ACHN (cell line): Measurements from ENCODE around the gene SETD5.
"Not testable (repeated sequence)": the region's sequence is repeated elsewhere in the genome, so short reads cannot be mapped to it uniquely, and the experiment has no call there.

Source experiments
- DNase-seq: peaks from one replicate; pipeline ENCODE4 v3.0.0-alpha.2; 2015
- in situ Hi-C: cut with HindIII; loops from 2 replicates; pipeline ENCODE4 v1.10.0; 2017; ENCODE audit warnings: low sequenced_read_pairs, low pct_ligation_motif_present, low pct_unique_long_range_greater_than_20kb

Gene SETD5

GRCh38 chr3:9439331-9439730, 41.9 kb downstream of the SETD5 start:
- in situ Hi-C loops, result no loop called here
- no peak for DNase-seq

- in situ Hi-C loops, result loop anchor here (10.0 kb wide), 1 partner anchor 67 kb away; no protein-coding TSS in a partner anchor
- DNase-seq, result no peak
These were observed 44.2 kb downstream of the SETD5 start for GRCh38 chr3:9441501-9442221.

GRCh38 chr3:9448071-9448470, 50.7 kb downstream of the SETD5 start:
- no peak for DNase-seq
- in situ Hi-C loops, result loop anchor here (10.0 kb wide), 1 partner anchor 73 kb away; no protein-coding TSS in a partner anchor

GRCh38 chr3:9448643-9449042, 51.2 kb downstream of the SETD5 start:
- DNase-seq, result no peak
- in situ Hi-C loops, result loop anchor here (10.0 kb wide), 1 partner anchor 74 kb away; no protein-coding TSS in a partner anchor

DNA sequence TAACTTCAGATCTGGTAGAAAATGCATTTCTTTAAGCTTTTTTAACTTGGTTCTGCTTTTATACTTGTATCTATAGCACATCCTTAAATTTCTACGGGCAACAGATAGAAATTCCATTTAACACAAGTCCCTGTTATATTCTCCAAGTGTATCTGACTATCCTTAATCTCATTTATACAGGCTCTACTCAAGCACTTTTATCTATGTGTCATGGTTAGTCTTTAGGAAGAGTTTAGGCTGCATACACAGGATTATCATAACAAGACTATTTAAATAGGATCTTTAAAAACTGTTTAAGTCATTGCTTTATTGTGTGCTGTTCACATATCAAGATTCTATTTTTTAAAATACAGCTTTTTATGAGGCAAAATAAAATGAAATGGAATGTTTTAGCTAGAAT, 52.7 kb downstream of the SETD5 start:
- in situ Hi-C loops, result no loop called here
- no peak for DNase-seq

DNA sequence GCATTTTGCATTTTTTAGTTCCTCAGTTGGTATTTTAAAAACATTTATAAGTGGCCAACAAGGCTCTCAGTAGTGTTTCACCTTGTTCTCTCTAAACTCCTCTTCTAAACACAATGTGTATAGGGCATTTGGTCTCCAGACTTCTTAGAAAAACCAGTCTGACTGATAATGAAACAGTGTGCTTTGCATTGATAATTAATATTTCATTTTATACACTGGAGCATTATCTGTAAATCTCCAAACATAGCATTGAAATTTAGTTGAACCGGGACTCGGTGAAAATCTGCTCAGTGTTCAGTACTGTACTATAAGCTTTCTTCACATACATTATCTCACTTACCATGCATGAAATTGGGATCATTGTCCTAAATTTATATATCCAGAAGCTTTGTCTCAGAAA, 53.6 kb downstream of the SETD5 start:
- DNase-seq, result no peak
- in situ Hi-C loops, result no loop called here

DNA sequence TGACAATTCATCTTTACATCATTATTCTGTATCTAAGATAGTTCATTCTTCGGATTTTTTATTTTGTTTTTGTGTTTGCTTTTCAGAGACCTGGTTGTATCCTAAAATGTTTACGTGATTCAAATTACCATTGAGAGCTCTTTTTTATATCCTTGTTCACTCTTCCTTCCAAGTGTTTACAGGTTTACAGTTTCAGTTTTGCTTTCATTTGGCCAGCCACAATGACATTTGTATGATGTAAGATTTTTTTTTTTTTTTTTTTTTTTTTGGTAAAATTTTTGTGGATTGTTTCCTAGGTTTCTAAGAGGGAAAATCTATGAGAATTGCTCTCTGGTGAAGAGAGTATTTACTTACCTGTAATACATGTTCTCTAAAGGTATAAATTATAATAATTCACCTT, 55.0 kb downstream of the SETD5 start:
- in situ Hi-C loops, result no loop called here
- DNase-seq, result no peak

GRCh38 chr3:9455596-9456131, 58.2 kb downstream of the SETD5 start:
- in situ Hi-C loops, result no loop called here
- no peak for DNase-seq

- DNase-seq, result no peak
- in situ Hi-C loops, result no loop called here
These were observed 70.0 kb downstream of the SETD5 start for GRCh38 chr3:9467451-9467850.

- in situ Hi-C loops, result no loop called here
- no peak for DNase-seq
These were observed 71.0 kb downstream of the SETD5 start for GRCh38 chr3:9468460-9468859.

- in situ Hi-C loops, result no loop called here
- no peak for DNase-seq
These were observed 72.6 kb downstream of the SETD5 start for GRCh38 chr3:9469986-9470385.

DNA sequence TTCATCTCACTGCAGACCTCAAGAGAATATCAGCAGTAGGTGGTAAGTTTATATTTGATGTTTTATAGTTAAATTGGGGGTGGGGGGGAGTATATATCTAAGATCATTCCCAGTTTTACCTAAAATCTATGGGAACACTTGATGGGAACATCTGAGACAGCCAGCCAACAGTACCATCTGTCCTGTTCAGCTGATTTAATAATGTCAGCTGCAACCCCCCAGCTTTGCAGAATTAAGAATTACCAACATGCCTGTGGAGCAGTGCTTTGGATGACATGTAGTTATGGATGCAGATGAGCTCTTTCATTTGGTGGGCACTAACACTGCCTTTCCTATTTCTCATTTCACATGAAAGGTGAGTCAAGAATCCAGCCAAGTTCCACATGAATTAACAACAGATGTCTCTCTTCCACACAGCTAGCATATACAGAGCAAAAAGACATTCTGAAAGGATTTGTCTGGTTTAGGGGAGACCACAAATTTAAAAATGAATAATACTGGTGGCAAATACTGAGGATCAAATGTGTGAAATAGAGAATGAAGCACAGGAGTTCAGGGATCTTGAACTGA, 76.2 kb downstream of the SETD5 start:
- in situ Hi-C loops, result no loop called here
- DNase-seq, result no peak

DNA sequence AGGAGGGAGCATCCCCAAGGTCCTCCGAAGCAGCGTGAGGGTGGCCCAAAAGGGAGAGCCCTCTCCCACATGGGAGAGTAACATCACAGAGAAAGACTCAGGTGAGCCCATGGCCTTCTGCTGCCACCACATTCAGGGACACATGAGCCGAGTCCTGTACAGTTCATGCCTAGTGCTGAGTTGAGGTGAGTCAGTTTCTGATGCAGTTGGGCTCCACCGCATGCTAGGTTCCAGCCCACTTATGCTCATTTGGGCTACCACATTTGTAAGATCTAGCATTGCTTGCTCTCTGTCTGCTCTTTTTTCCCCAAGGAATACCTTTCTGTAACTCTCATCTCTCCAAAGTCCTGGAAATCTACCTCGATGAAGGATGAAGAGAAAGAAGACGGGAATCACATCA, 77.1 kb downstream of the SETD5 start:
- DNase-seq, result no peak
- in situ Hi-C loops, result no loop called here

- in situ Hi-C loops, result no loop called here
- DNase-seq, result no peak
These were observed 79.5 kb downstream of the SETD5 start for GRCh38 chr3:9476935-9477334.

GRCh38 chr3:9480265-9480664, 82.8 kb downstream of the SETD5 start:
- DNase-seq, result no peak
- in situ Hi-C loops, result no loop called here

DNA sequence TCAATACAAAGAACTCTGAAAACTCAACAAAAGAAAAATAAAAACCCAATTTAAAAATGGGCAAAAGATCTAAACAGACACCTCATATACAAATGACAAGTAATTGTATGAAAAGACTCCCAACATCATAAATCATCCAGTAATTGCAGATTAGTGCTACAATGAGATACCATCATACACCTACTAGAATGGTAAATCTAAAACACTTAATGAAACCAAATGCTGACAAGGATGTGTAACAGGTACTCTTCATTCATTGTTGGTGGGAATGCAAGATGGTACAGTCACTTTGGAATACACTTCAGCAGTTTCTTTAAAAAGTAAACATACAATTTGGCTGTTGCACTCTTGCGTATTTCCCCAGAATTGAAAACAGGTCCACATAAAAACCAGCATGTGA, 87.8 kb downstream of the SETD5 start:
- in situ Hi-C loops, result no loop called here
- DNase-seq, result no peak

DNA sequence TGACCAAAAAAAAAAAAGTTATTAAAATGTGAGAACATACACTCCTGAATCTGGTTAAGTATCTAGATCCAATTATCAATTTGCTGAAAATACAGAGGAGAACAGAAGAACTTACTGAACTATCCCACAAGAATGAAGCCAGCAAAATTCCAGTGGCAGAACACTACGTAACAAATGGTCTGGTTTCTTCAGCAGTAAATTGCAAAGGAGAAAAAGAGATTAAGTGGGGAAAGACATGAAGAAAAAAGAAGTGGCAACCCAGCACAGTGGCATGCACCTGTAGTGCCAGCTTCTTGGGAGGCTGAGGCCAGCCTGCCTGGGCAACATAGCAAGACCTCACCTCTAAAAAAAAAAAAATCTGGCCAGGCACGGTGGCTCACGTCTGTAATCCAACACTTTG, 94.1 kb downstream of the SETD5 start:
- in situ Hi-C loops, result no loop called here

DNA sequence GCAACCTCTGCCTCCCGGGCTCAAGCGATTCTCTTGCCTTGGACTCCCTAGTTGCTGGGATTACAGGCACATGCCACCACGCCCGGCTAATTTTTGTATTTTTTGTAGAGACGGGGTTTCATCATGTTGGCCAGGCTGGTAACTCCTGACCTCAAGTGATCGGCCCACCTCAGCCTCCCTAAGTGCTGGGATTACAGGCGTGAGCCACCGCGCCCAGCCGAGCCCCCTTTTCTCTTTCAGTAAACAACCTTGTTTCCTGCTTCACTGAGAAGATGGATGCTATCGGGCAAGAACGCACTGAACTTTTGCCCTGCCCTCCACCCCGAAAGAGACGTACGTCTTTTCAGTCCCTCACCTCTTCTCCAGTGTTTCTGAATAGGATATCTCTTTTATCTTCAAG, 96.6 kb downstream of the SETD5 start:
- DNase-seq, in situ Hi-C loops: not testable (repeated sequence)

More for the DNA sequence above, 94.1 kb downstream of the SETD5 start:
- DNase-seq, result no peak

DNA sequence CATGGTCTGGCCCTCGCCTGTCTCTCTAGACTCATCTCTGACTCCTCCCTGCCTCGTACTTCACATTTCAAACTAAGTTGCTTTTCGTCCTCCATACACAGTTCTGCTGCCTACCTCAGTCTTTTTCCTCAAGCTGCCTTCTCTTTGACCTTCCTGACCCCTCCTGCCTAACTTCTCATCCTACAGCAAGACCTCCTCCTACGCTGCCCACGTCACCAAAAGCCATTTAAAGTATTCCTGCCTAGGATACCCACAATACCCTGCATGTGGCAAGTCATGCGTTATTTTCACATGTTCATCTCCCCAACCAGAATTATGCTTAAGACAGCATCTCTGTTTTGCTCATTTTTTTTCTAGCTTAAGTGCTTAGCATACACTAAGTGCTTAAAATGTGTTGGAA, 99.5 kb downstream of the SETD5 start:
- DNase-seq, result no peak
- in situ Hi-C loops, result no loop called here
